EL (cell line): Measurements from ENCODE around the gene CFAP58.

Source experiments
- DNase-seq: peaks from one replicate; pipeline ENCODE4 v3.0.0-alpha.2; 2016

The CFAP58 gene

DNA sequence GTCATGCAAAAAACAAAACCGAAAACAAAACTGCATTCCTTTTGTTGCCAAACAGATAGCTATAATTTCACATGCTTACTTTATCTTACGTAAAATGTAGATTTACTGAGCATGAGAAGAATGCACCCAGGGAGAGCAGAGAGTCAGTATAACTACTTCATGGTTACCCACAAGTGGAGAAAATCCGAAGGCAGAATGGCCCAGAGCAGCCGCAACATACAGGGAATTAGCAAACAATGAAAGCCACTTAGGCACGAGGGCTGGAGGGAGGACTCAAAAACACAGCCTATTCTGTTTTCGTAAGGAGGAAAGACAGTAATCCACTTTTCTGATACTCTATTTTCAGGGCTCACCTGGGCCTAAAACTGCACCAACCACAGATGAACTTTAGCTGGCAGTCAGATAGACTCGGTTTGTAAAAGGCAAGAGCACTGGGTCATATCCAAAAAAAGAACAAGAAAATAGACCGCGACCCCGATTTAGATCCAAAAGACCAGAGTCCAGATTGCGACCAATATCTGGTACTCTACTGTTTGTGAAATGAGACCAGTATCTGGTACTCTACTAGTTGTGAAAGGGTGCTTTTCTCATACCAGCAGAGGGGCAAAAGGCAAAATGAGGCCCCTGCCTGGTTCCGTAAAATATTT is 16.7 kb upstream of the CFAP58 start:
- peak; percentile 53 for DNase-seq

DNA sequence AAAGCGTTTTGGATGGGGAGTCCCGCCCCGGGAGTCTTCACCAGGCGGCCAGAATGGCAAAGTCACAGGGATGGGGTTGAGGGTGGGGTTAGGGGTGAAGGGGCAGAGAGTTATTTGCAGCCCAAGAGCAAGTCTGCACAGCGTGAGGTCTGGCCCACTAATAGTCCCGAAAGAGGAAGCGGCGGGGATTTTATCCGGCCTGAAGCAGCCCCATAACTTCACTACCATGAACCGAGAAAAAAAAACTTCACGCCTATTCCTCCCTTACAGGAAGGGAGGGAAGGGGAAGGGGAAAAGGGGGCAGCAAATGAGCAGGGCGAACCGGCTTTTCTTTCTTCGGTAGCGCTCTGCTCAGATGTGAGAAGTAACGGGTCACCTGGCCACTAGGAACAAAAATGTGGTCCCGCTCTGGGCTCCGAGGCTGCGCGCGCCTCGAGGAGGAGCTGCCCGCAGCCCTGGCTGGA is 16.1 kb upstream of the CFAP58 start:
- DNase-seq = peak; percentile 49

DNA sequence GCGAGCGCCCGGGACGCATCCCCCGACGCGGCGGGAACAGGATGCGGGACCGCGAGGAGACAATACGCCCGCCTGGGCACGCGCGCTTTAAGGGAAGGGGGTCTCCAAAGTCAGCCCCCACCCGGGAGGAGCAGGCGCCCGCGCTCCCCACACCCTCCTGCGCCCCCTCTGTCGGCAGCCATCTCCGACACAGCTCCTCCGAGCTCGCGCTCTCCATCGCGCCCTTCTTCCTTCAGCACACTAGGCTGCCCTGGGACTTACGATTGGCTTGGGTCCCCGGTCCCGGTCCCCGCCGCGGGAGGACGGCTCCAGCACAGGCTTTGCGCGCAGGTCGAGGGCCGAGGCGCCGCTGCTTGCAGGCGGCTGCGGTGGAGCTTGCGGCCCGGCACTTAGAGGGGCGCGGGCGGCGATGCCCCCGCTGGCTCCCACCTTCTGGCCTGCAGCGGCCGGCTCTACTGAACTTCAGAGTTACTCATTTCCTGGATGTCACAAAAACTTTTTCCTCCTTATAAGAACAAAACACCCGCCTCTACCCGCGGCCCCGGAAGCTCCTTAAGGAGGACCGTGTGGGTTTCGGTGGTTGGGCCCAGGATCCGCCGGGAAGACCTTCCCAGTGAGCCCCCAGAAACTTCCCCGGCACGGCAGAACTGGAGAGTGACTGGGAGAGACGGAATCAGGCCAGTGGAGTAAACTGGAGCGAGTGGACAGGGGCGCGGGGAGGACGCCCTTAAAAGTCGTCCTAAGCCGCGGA is 15.5 kb upstream of the CFAP58 start, which contains the start of gene ITPRIP:
ITPRIP (minus strand) TSS at position 481 of the 751 bp plus-strand sequence. CDS start 22,414 bp downstream, outside the sequence.
- DNase-seq = peak; percentile 88

DNA sequence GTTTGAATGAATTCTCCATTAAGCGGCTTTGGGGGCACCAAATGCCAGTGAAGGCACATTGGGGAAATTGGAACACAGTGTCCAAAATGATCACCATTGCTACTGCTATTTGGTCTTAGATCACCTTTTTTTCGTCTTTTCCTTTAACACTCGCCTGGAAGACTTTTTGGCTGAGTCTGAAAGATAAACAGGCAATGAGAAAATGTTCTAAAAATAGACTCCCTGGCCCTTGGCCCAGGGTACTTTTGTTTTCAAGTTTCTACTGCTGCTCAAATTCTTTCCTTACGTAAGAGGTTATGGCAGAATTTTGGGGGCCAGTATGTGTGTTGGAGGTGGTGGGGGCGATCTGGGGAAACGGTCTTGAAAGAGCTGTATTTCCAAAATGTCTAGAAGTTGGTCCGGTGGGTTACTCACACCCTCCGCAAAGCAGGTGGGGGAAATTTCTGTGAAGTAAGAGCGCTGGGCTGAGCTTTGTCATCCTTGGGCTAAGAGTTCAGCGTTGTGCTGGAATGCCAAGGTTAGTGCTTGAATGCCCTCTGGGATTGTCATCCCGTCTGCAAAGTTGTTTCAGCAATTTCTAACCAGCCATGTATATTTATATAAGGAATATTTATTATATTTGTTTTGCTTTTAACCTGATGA is 14.0 kb upstream of the CFAP58 start:
- DNase-seq = peak; percentile 71

DNA sequence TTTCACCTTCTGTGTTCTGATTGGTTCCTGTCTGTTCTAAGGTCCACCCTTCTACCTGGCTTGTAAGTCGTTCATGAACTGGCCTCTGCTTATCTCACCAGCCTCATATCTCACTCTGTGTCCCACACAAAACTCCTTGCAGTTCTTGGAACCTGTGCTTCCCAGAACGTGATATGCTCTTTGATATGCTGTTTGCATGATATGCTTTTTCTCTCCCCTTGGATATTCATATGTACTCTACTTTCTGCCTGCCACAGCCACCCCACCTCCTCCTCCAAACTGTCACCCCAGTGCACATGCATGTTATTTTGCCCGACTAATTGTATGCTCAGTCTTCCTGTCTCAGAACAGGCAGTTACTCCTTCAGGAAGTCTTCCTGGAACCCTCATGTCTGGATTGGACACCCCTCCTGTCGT is 13.5 kb upstream of the CFAP58 start:
- DNase-seq = no peak

DNA sequence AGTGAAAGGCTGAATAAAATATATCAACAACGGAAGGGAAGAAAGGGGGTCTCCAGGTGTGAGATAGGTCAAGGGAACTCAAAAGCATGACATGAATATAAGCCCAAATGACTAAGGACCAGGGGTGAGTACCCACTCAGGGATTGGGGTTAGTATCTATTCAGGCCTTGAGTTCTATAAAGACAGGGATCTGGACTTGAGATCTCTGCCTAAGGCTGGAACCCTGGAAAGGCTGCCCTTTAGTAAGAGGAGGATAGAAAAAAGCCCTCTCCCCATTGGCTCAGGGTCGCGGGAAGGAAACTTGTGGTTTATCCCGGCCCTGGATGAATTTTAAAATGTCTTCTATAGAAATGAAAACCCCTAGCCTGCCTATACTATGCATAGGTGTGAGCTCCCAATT is 13.0 kb upstream of the CFAP58 start:
- no peak for DNase-seq

DNA sequence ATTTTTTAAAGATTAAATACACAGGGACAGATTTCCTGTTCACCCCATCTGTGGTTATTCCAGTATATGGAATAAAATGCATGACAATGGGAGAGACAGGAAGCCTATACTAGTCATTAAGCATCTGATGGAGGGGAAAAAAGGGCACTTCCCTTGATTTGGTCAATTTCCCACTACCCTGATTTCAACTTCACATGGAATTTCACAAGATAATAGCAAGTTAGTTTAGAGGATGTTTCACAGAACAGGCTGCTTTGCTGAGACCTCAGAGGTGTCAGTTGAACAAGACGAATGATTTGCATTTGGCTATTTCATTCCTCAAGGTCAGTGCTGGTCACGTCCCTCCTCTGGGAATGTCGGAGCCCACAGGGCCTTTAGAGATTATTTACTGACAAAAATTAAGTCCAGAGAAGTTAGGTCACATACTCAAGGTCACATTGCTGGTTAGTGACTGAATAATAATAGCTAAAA is 10.7 kb upstream of the CFAP58 start:
- DNase-seq = peak; percentile 52

DNA sequence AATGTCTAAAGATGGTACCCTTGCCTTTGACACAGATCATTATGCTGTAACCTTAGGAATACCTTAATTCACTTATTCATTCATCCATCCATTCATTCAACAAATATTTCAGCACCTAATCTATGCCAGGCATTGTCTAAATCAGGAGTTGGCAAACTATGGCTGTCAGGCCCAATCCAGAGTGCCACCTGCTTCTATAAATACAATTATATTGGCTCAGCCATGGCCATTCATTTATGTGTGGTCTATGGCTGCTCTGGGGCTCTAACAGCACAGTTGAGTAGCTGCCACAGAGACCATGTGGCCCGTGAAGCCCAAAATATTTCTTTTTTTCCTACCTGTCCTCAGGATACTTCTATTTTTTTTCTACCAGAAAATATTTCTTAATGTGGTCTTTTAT is 9.4 kb upstream of the CFAP58 start:
- DNase-seq = no peak

DNA sequence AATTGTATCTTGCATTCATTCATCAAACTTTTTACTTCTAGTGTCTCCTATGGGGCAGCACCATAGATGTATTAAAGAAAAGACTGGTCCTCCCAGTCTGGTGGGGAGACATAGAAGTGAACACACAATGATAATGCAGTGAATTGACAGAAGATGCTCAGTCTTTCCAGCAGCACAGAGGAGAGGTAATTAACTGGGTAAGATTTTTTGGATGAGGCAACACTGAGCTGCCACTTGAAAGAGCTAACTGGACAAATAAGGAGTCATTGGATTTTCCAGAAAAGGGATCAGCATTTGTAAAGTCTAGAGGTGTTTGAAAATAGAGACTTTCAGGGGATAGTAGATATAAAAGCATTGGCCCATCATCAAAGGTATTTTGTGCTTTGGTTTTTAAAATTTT is 8.1 kb upstream of the CFAP58 start:
- no peak for DNase-seq

DNA sequence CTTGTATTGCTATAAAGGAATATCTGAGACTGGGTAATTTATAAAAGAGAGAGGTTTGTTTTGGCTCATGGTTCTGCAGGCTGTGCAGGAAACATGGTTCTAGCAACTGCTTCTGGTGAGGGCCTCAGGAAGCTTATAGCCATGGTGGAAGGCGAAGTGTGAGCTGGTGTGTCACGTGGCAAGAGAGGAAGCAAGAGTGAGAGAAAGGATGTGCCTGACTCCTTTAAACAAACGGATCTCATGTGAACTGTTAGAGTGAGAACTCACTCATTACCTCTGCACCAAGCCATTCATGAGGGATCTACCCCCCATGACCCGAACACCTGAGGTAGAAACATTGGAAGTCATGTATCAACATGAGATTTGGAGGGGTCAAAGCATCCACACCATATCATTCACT is 7.7 kb upstream of the CFAP58 start:
- no peak for DNase-seq

DNA sequence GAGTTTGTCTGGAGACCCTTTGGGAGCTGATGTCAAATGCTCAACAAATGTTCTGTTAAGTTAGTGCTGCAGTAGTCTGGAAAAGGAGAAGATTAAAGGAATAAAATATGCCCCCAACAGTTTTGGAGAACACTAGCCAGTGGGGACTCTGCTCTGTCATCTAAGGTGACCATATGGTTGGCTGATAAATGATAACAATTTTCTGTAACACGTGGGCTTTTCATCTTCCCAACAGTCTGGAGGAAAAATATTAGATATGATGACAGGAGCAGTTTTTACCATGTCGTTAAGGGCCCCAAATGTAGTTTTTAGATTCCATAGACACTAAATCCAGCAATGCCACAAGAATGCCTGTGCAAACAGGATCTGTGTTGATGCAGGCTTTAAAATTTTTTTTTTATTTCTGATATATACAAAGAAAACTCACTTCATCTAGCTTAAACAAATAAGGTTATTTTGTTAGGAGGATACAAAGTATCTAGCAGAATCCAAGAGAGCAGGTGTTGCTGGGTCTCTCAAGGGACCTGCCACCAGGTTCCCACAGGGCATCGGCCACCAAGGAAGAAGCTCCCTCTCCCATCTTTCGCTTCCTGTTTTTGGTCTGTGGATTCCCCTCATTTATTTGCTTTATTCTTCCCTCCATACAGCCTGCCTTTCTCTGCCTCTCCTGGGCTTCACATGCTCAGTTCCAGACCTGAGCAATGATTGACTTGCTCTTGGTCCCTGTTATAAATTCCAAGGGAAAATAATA is 6.2 kb upstream of the CFAP58 start:
- no peak for DNase-seq

DNA sequence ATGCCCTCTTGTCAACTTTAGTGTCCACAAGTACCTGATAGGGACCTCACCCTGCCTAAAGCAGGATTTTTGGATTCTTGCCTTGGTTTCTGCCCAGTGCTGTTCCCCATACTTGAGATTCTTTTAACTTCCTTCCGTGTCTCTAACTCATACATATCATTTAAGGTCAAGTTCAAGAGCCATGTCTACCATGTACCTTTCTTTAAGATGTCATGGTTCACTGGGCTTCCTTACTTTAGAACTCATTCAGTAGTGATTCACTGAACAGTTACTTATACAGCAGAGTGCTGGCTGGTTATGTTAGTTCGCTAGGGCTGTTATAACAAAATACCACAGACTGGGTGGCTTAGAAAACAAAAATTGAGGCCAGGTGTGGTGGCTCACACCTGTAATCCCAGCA is 5.0 kb upstream of the CFAP58 start:
- no peak for DNase-seq

DNA sequence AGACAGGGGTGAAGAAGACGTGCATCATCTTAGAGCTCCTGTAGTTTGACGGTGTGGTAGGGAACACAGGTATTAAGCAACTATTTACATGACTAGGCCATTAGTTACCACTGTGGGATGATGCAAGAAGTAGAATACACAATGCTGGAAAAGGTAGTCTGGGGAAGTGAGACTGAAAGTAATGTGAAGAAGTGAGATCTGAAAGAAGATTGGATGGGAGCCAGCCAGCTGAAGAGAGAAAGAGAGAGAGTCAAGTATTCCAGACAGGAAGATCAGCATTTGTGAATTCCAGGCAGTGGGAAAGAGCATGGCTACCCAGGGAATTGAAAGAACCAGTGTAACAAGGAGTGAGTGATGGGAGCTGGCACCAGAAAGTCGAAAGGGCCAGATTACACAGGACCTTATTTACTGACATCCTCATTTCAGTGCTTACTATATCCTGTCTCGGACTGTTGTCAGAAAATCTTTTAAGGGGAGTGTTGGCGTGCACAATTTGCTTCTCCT is 4.0 kb upstream of the CFAP58 start:
- DNase-seq = no peak

DNA sequence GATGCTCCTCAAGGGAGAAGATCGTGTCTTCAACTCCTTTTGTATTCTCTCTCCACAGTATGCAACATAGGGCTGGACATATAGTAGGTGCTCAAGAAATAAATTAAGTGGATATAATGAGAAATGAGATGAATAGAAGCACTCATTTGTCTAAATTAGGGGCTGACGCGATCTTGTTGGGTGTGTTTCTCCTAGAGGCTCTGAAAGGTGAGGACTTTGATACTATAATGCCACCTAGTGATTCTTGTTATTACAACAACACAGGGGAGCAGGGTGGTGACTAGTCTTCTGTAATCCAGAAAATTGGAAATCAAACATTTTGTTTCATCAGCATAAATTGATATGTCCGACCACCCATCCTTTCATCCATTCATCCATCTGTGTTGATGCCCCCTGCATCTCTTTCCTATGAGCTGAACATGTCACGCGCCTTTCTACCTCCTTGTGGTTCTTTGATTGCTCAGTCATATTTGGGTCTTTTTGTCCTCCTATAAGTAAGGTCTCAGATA is 3.5 kb upstream of the CFAP58 start:
- DNase-seq = peak; percentile 68

DNA sequence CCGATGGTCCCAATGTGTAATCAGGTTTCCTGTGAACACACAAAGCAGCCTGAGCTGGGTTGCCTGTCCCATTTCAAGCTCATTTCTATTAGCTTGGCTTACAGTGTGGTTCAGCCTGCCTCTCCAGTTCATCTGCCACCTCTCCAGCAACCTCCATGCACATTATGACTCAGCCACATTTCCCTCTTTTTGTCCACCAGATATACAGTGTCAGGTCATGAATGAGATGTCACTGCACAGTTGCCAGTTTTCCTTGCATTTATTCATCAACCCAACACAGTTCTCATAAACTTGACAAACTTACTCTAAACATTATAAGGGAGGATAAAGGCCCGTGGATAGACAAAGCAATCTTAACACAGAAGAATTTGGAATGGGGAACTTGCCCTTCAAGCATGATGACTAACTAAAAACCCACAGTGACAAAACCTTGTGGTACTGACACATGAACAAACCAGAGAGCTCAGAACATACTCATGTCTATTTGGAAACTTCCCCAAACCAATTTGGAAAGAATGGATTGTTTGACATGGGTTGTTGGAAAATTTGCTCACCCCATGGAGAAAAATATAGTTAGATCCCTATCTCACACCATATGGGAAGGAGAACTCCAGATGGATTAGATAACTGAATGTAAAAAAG is 2.5 kb upstream of the CFAP58 start:
- peak; percentile 67 for DNase-seq

DNA sequence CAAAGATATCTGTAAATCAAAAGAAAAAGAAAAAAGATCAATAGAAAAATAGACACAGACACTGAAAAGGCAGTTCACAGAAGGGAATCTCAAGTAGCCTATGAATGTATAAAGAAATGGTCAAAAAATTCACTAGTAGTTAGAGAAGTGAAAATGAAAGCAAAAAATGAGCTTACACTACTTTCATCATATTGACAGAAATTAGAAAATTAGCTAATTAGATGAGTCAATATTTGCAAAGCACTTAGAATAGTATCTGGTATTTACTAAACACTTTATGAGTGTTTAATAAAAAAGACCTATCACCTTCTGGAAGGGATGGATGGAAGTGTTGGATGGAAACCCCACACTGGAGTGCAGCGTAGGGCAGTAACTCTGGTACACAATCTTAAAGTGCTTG is 1.7 kb upstream of the CFAP58 start:
- no peak for DNase-seq

DNA sequence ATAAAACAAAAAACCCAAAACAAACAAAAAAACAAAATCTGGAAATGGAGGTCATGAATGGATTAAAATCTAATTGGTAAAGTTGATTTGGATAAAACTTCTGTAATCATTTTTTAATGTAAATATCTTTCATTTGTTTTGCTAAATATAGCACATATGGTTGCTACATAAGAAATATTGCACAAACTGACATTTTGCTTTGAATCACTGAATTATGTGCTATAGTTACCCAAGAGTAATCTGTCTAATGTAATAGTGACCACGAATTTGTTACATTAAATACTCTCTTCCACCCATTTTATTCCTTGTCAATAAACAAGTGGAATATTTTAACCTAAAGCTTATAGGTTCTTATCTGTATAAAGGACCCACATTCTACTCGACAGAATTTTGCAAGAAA is 6.2 kb downstream of the CFAP58 start:
- DNase-seq = no peak

DNA sequence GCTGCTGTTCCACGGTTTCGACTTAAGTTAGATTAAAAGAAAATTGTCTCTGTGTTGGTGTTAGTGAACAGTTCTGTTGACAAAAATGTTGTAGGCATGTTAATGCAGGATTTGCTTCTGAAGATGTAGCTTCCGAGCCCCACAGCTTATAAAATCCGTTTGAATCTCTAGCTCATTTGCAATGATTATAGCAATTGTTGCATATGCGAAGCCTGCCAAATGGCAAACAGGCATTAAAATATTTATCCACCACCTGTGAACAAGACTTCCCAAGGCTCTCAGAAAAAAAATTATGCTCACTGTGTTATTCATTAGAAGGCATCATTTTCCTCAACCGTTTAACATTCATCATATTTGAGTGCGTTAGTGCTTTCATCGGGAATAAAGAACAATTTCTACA is 14.3 kb downstream of the CFAP58 start:
- no peak for DNase-seq

DNA sequence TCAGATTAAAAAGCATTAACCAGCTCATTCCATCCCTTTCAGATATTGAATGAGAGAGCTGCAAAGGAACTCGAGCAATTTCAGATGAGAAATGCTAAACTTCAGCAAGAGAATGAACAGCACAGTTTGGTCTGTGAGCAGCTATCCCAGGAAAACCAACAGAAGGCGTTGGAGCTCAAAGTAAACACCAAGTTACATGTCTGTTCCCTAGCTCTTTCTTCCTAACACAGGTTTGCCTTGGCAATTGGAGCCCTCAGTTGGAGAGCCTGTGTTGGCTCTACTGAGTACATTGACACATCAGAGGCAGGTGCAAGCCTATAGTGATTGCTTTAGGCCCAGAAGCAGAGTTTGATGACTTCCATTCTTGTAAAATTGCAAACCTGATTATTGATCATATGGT is 14.7 kb downstream of the CFAP58 start:
- no peak for DNase-seq

DNA sequence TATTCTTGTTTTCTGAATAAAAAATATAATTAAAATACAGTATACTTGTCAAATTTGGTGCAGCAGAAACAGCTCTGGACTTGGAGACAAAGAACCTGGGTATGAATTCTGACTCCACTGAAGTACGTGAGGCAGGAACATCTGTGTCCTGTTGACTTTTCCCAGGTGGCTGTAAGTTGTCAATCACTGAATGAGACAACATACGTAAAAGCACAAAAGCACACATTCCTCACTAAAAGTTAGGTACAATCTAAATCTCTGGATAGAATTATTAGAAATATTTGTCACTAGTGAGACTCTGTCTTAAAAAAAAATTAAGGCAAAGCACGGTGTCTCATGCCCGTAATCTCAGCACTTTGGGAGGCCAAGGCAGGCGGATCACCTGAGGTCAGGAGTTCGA is 18.1 kb downstream of the CFAP58 start:
- no peak for DNase-seq

DNA sequence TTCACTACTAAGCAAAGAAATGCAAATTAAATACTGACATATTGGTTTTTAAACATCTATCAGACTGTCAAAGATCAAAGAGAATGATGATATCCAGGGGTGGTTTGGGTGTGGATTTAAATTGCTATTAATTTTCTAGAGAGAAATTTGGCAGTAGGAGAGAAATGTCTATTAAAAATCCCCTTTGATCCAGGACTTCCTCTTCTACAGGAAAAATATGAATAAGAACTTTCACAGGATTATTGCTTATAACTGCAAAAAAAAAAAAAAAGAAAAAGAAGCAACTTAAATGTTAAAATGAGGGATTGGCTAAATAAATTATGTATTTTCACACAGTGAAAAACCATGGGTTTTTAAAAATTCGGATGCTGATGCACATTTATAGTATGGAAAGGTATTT is 21.0 kb downstream of the CFAP58 start:
- no peak for DNase-seq

DNA sequence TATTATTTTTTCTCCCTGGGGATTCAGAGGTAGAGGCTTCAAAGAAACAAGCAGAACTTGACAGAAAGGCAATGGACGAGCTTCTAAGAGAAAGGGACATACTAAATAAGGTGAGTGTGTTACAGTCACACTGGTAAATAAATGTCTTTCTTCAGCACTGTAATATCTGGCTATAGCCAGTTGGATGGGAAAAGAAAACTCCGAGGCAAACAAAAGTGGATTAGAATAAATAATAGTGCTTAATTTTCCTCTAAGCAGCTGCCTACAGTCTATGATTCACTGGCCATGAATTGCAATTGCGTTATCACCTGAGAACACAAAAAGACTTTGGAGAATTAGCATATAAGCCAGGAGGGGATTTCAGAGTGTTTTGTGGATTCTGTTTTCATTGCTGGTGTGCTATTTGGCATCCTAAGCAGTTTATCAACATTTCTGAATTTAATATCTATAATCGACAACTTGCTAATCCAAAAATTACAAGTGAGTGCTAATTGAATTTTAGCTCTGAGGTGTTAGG is 23.2 kb downstream of the CFAP58 start:
- DNase-seq = no peak
